Measurements from ENCODE around the gene STMP1.

- no peak for TF ChIP-seq CTCF (conservative IDR thresholded peaks at IDR 0.05; ENCODE audit: low read depth, low read length)
- no peak for TF ChIP-seq POLR2A (IDR thresholded peaks at IDR 0.05; ENCODE audit: low read depth, low read length)
- no peak for TF ChIP-seq USF2 (IDR thresholded peaks at IDR 0.05; ENCODE audit: low read depth, low read length)
- no peak for TF ChIP-seq RAD21 (IDR thresholded peaks at IDR 0.05; ENCODE audit: low read length)
- no peak for TF ChIP-seq RCOR1 (IDR thresholded peaks at IDR 0.05; ENCODE audit: insufficient replicate concordance, low read length)
- no peak for TF ChIP-seq SMC3 (IDR thresholded peaks at IDR 0.05; ENCODE audit: low read depth, low read length)
- TF ChIP-seq RFX5 (IDR thresholded peaks at IDR 0.05; ENCODE audit: low read depth, low read length) = no peak
- TF ChIP-seq MAFK (IDR thresholded peaks at IDR 0.05; ENCODE audit: low read depth, low read length) = no peak
Measured at GRCh38 chr7:135715673-135716072, 53.4 kb downstream of the STMP1 start.

Measured in IMR-90 (cell line).